22Rv1 (cell line): ENCODE results near the gene TNRC6C.

Experiments used
- H3K27ac ChIP-seq: fragments of 450-650 bp; 2 replicates; pipeline ENCODE4 v1.5.1; 2017
- CTCF ChIP-seq: fragments of 450-650 bp; IDR thresholded peaks from 2 replicates; pipeline ENCODE4 v1.5.1; 2017; ENCODE audit warnings: mild to moderate bottlenecking
- ZFX ChIP-seq: fragments of 450-650 bp; IDR thresholded peaks from 2 replicates; pipeline ENCODE4 v1.6.1; 2017; ENCODE audit warnings: antibody characterized with exemption, borderline replicate concordance

TNRC6C gene

GRCh38 chr17:78117027-78117981, 158.8 kb downstream of the TNRC6C start:
- peak; percentile 78 for TF ChIP-seq CTCF
- no peak for TF ChIP-seq ZFX
- no peak overlapping the region for H3K27ac ChIP-seq

- no peak overlapping the region for H3K27ac ChIP-seq
- TF ChIP-seq CTCF (no peak), ZFX (no peak)
These were observed 160.3 kb downstream of the TNRC6C start for GRCh38 chr17:78118801-78119241.

- no peak for TF ChIP-seq ZFX
- no peak overlapping the region for H3K27ac ChIP-seq
These were observed 162.0 kb downstream of the TNRC6C start for GRCh38 chr17:78120537-78120936.

- no peak overlapping the region for H3K27ac ChIP-seq
These were observed 162.7 kb downstream of the TNRC6C start for GRCh38 chr17:78120971-78121800.

GRCh38 chr17:78121801-78122215, 163.3 kb downstream of the TNRC6C start:
- TF ChIP-seq CTCF (no peak), ZFX (no peak)
- no peak overlapping the region for H3K27ac ChIP-seq

More at GRCh38 chr17:78120971-78121800, 162.7 kb downstream of the TNRC6C start:
- TF ChIP-seq CTCF (no peak), ZFX (no peak)

- H3K27ac ChIP-seq = no peak overlapping the region
- no peak for TF ChIP-seq ZFX
- TF ChIP-seq CTCF = no peak
These were observed 163.9 kb downstream of the TNRC6C start for GRCh38 chr17:78122216-78122930.

GRCh38 chr17:78122931-78123249, 164.4 kb downstream of the TNRC6C start:
- TF ChIP-seq ZFX (no peak), CTCF (no peak)
- no peak overlapping the region for H3K27ac ChIP-seq
